SK-N-MC (cell line): ENCODE results near the gene XPA.

Experiments used
- EZH2 ChIP-seq: fragments of 200-600 bp; sonication (generic); IDR thresholded peaks from one replicate; pipeline ENCODE4 v1.6.1; 2017; ENCODE audit warnings: antibody characterized with exemption
- POLR2AphosphoS5 ChIP-seq: IDR thresholded peaks from 2 replicates; pipeline ENCODE4 v1.6.1; 2012; ENCODE audit warnings: mild to moderate bottlenecking, low read depth, low read length, borderline replicate concordance

- TF ChIP-seq POLR2AphosphoS5 (no peak), EZH2 (no peak)
Measured at GRCh38 chr9:97651646-97652045, 45.5 kb downstream of the XPA start.
